ENCODE results near the gene HSH2D. TPM values are rescaled to one million over a fixed set of nuclear protein-coding genes. Genes with fewer than 3 reads are reported as not detected.

Gene HSH2D
- total RNA-seq, 1 donor from 2014 or later, result 0.74 TPM

GRCh38 chr19:16134510-16134909 is 9.0 kb upstream of the HSH2D start:
- DNase-seq (ENCODE audit: extremely low spot score in 2 of 2), result no peak
- H3K9me3 ChIP-seq, result no peaks in the 10 kb centered on the region
- H3K4me3 ChIP-seq, result no peak overlapping the region
- no peaks in the 10 kb centered on the region for H3K27me3 ChIP-seq
- intact Hi-C loops (cut with DNase I), result no loop called here
- H3K27ac ChIP-seq, result no peak overlapping the region
- no peak for TF ChIP-seq POLR2AphosphoS5 (IDR thresholded peaks at IDR 0.05; ENCODE audit: insufficient read depth in 1 of 2, low read depth in 1 of 2)
- TF ChIP-seq CTCF (IDR thresholded peaks at IDR 0.05), result no peak
- TF ChIP-seq POLR2A (IDR thresholded peaks at IDR 0.05), result no peak
- H3K4me1 ChIP-seq, result no peaks in the 10 kb centered on the region
- peaks cover 0 to 37% of the 10 kb centered on the region in 2 donors for H3K36me3 ChIP-seq

DNA sequence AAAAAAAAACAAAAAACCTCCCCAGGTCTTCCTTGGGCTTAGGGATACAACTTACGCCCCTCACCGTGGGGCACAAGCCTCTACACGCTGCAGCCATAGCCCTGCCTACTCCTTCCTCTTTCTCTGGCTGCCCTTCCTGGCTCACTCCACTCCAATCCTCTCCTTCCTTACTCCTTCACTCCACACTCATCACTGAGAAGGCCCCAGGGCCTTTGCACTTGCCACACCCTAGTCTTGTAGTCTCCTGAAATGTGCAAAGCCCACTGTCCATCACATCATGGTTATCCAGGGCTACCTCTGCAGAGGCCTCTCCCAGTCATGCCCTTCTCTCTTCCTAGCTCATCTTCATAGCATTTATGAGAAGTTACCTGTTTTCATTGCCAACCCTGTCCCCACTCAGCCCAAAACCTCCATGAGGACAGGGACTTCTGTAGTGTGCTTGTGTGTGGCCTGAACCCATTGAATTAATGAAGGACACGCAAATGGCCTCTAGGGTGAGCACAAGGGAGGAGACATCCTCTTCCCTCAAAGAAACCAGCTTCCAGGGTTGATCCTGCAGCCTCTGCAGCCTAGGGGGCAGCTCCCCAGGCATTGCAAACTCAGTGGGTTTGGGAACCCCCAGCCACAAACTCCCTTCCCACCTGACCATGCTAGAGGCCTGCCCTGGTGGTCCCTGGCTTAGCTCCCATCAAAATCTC is 7.9 kb upstream of the HSH2D start:
- intact Hi-C loops (cut with DNase I), result no loop called here
- DNase-seq (ENCODE audit: extremely low spot score in 2 of 2), result no peak
- H3K9me3 ChIP-seq, result no peaks in the 10 kb centered on the region
- no peaks in the 10 kb centered on the region for H3K4me1 ChIP-seq
- no peak overlapping the region for H3K4me3 ChIP-seq
- H3K27me3 ChIP-seq, result no peaks in the 10 kb centered on the region
- peaks cover 0 to 26% of the 10 kb centered on the region in 2 donors for H3K36me3 ChIP-seq
- TF ChIP-seq CTCF (IDR thresholded peaks at IDR 0.05) (no peak), POLR2A (IDR thresholded peaks at IDR 0.05) (no peak), POLR2AphosphoS5 (IDR thresholded peaks at IDR 0.05; ENCODE audit: insufficient read depth in 1 of 2, low read depth in 1 of 2) (no peak)
- no peak overlapping the region for H3K27ac ChIP-seq

- DNase-seq (ENCODE audit: extremely low spot score in 2 of 2), result no peak
- TF ChIP-seq POLR2A (IDR thresholded peaks at IDR 0.05), result no peak
- TF ChIP-seq POLR2AphosphoS5 (IDR thresholded peaks at IDR 0.05; ENCODE audit: insufficient read depth in 1 of 2, low read depth in 1 of 2), result no peak
- no peak for TF ChIP-seq CTCF (IDR thresholded peaks at IDR 0.05)
- Histone ChIP-seq H3K27me3 (no peaks in the 10 kb centered on the region), H3K36me3 (peaks cover 0 to 24% of the 10 kb centered on the region in 2 donors), H3K9me3 (no peaks in the 10 kb centered on the region), H3K4me1 (no peaks in the 10 kb centered on the region), H3K4me3 (no peak overlapping the region), H3K27ac (no peak overlapping the region)
- intact Hi-C loops (cut with DNase I), result no loop called here
Measured at GRCh38 chr19:16136185-16136999, 7.1 kb upstream of the HSH2D start.

- H3K9me3 ChIP-seq, result no peaks in the 10 kb centered on the region
- no peaks in the 10 kb centered on the region for H3K4me1 ChIP-seq
- DNase-seq (ENCODE audit: extremely low spot score in 2 of 2), result no peak
- no peak overlapping the region for H3K27ac ChIP-seq
- intact Hi-C loops (cut with DNase I), result no loop called here
- no peaks in the 10 kb centered on the region for H3K27me3 ChIP-seq
- H3K36me3 ChIP-seq, result no peaks in the 10 kb centered on the region
- TF ChIP-seq POLR2A (IDR thresholded peaks at IDR 0.05), result no peak
- no peak for TF ChIP-seq CTCF (IDR thresholded peaks at IDR 0.05)
- no peak for TF ChIP-seq POLR2AphosphoS5 (IDR thresholded peaks at IDR 0.05; ENCODE audit: insufficient read depth in 1 of 2, low read depth in 1 of 2)
- no peak overlapping the region for H3K4me3 ChIP-seq
Measured at GRCh38 chr19:16139752-16140151, 3.7 kb upstream of the HSH2D start.

GRCh38 chr19:16141043-16141442 is 2.4 kb upstream of the HSH2D start:
- H3K4me3 ChIP-seq, result no peak overlapping the region
- no peaks in the 10 kb centered on the region for H3K4me1 ChIP-seq
- DNase-seq (ENCODE audit: extremely low spot score in 2 of 2), result no peak
- no peak overlapping the region for H3K27ac ChIP-seq
- no peaks in the 10 kb centered on the region for H3K27me3 ChIP-seq
- no peaks in the 10 kb centered on the region for H3K36me3 ChIP-seq
- TF ChIP-seq POLR2AphosphoS5 (IDR thresholded peaks at IDR 0.05; ENCODE audit: insufficient read depth in 1 of 2, low read depth in 1 of 2), result no peak
- no peak for TF ChIP-seq POLR2A (IDR thresholded peaks at IDR 0.05)
- TF ChIP-seq CTCF (IDR thresholded peaks at IDR 0.05), result no peak
- H3K9me3 ChIP-seq, result no peaks in the 10 kb centered on the region
- intact Hi-C loops (cut with DNase I), result no loop called here
